IPS DF 19.7 (cell line): Measurements from ENCODE around the gene TAS1R3.

Experiments
- DNase-seq: peaks from one replicate; pipeline ENCODE4 v3.0.0-alpha.2; 2013; ENCODE audit warnings: low read depth, low spot score

Gene TAS1R3

GRCh38 chr1:1340185-1340584, 9.1 kb downstream of the TAS1R3 start:
- no peak for DNase-seq

GRCh38 chr1:1340791-1341548, 9.9 kb downstream of the TAS1R3 start:
- DNase-seq, result no peak

- DNase-seq, result no peak
Measured at GRCh38 chr1:1341549-1342021, 10.5 kb downstream of the TAS1R3 start.

GRCh38 chr1:1342061-1342562, 11.0 kb downstream of the TAS1R3 start:
- no peak for DNase-seq

- no peak for DNase-seq
Measured at GRCh38 chr1:1342584-1343115, 11.6 kb downstream of the TAS1R3 start.

- no peak for DNase-seq
Measured at GRCh38 chr1:1343811-1344421, 12.8 kb downstream of the TAS1R3 start.

- DNase-seq, result no peak
Measured at GRCh38 chr1:1344655-1345361, 13.7 kb downstream of the TAS1R3 start.

- DNase-seq, result no peak
Measured at GRCh38 chr1:1345384-1345783, 14.3 kb downstream of the TAS1R3 start.

GRCh38 chr1:1345860-1346500, 14.9 kb downstream of the TAS1R3 start:
- no peak for DNase-seq

GRCh38 chr1:1346501-1346890, 15.4 kb downstream of the TAS1R3 start:
- no peak for DNase-seq

GRCh38 chr1:1347026-1347595, 16.0 kb downstream of the TAS1R3 start:
- no peak for DNase-seq

- DNase-seq, result no peak
Measured at GRCh38 chr1:1347663-1348419, 16.8 kb downstream of the TAS1R3 start.

GRCh38 chr1:1348420-1349255, 17.6 kb downstream of the TAS1R3 start:
- DNase-seq, result no peak

- DNase-seq, result no peak
Measured at GRCh38 chr1:1349256-1350012, 18.4 kb downstream of the TAS1R3 start, which contains the start of gene DVL1. TSS of gene DVL1 (minus strand) at chr1:1349418. CDS start at chr1:1349065, 353 bp downstream.

- DNase-seq, result no peak
Measured at GRCh38 chr1:1351511-1352427, 20.7 kb downstream of the TAS1R3 start.

- no peak for DNase-seq
Measured at GRCh38 chr1:1352786-1353388, 21.8 kb downstream of the TAS1R3 start.
